ENCODE measurements around the gene ACTN1. TPM values are rescaled to one million over a fixed set of nuclear protein-coding genes. Genes with fewer than 3 reads are reported as not detected.

The ACTN1 gene
- total RNA-seq, 1 donor from 2014 or later: 130 TPM

- H3K36me3 Mint-ChIP-seq (ENCODE audit: low read depth, unreplicated experiment): peaks cover 36% of the 10 kb centered on the region
These were observed 90.9 kb downstream of the ACTN1 start for GRCh38 chr14:68888025-68888850.

DNA sequence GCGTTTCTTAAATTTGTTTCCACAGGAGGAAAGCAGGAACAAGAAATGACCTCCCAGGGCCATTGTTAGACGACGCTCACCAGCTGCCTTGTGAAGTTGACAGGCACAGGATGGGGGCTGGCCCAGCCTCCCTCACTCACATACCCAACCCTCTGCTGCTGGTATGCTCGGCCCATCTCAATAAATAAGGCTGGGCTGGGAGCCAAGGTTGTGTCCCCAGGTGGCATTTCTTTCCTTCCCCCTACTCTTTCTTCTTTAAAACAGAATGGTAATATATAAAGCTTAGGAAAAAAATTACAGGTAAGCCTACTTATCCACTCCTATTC, 93.0 kb downstream of the ACTN1 start:
- Mint-ChIP-seq H3K27ac (ENCODE audit: unreplicated experiment) (no peak overlapping the region), H3K36me3 (ENCODE audit: low read depth, unreplicated experiment) (peaks cover 34% of the 10 kb centered on the region), H3K4me1 (ENCODE audit: unreplicated experiment) (peaks cover 8% of the 10 kb centered on the region), H3K27me3 (ENCODE audit: unreplicated experiment) (peaks cover 5% of the 10 kb centered on the region), H3K9me3 (ENCODE audit: unreplicated experiment) (no peaks in the 10 kb centered on the region), H3K4me3 (ENCODE audit: unreplicated experiment) (no peak overlapping the region)
- no peak for DNase-seq (ENCODE audit: low spot score)
- TF ChIP-seq, protein P1, sequence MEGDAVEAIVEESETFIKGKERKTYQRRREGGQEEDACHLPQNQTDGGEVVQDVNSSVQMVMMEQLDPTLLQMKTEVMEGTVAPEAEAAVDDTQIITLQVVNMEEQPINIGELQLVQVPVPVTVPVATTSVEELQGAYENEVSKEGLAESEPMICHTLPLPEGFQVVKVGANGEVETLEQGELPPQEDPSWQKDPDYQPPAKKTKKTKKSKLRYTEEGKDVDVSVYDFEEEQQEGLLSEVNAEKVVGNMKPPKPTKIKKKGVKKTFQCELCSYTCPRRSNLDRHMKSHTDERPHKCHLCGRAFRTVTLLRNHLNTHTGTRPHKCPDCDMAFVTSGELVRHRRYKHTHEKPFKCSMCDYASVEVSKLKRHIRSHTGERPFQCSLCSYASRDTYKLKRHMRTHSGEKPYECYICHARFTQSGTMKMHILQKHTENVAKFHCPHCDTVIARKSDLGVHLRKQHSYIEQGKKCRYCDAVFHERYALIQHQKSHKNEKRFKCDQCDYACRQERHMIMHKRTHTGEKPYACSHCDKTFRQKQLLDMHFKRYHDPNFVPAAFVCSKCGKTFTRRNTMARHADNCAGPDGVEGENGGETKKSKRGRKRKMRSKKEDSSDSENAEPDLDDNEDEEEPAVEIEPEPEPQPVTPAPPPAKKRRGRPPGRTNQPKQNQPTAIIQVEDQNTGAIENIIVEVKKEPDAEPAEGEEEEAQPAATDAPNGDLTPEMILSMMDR (IDR thresholded peaks at IDR 0.05; ENCODE audit: unreplicated experiment): no peak

More at GRCh38 chr14:68888025-68888850, 90.9 kb downstream of the ACTN1 start:
- H3K27me3 Mint-ChIP-seq (ENCODE audit: unreplicated experiment): peaks cover 2% of the 10 kb centered on the region
- no peaks in the 10 kb centered on the region for H3K9me3 Mint-ChIP-seq (ENCODE audit: unreplicated experiment)
- TF ChIP-seq, protein P1 (IDR thresholded peaks at IDR 0.05; ENCODE audit: unreplicated experiment): no peak
- no peak overlapping the region for H3K4me3 Mint-ChIP-seq (ENCODE audit: unreplicated experiment)
- no peak for DNase-seq (ENCODE audit: low spot score)
- no peaks in the 10 kb centered on the region for H3K4me1 Mint-ChIP-seq (ENCODE audit: unreplicated experiment)
- no peak overlapping the region for H3K27ac Mint-ChIP-seq (ENCODE audit: unreplicated experiment)

- TF ChIP-seq, protein P1 (IDR thresholded peaks at IDR 0.05; ENCODE audit: unreplicated experiment): no peak
- Mint-ChIP-seq H3K27ac (ENCODE audit: unreplicated experiment) (no peak overlapping the region), H3K4me1 (ENCODE audit: unreplicated experiment) (peaks cover 8% of the 10 kb centered on the region), H3K36me3 (ENCODE audit: low read depth, unreplicated experiment) (peaks cover 36% of the 10 kb centered on the region), H3K9me3 (ENCODE audit: unreplicated experiment) (no peaks in the 10 kb centered on the region), H3K27me3 (ENCODE audit: unreplicated experiment) (peaks cover 9% of the 10 kb centered on the region), H3K4me3 (ENCODE audit: unreplicated experiment) (no peak overlapping the region)
- no peak for DNase-seq (ENCODE audit: low spot score)
These were observed 93.6 kb downstream of the ACTN1 start for GRCh38 chr14:68885226-68886108.

DNA sequence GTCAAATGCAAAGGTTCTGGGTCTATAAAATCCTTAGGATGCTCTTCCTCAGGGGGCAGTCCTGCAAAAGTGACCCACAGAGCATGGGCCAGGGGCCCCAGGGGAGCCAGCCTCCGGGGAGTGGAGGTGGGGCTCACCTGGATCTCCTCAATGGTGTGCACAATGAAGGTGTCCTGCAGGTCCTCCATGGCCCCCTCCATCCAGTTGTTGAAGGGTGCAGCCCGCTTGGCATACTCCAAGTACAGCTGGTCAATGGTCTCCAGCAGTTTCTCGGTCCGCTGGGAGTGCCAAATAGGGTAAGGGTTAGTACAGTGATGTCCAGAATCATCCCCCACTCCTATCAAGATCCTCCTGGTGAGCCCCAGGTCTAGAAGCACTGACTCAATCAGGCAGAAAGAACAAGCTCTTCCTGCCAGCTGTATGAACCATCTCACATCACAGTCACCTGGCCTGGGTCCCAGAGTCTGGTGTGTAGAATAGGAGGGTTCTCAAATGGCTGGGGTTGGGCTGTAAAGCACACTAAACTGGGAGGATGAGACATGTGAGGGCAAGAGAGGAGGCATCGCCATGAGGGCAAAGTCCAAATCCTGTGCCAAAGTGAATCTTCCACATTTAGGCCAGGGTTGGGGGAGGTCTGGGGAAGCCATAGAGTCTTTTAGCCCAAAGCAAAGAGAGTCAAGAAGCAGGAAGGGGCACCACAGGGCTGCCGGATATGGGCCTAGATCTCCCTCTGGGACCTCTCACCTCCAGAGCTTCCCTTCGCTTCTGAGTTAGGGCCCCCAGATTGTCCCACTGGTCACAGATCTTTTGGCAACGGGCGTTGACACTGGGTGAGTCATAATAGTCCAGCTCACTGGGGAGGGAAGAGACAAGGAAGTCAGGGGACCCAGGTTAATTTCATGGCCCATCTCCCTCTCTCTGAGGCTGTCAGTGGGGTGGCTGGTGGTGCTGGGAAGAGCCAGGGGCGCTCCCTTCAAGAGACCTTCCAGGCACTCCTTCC, 94.8 kb downstream of the ACTN1 start:
- no peak overlapping the region for H3K4me3 Mint-ChIP-seq (ENCODE audit: unreplicated experiment)
- peaks cover 8% of the 10 kb centered on the region for H3K4me1 Mint-ChIP-seq (ENCODE audit: unreplicated experiment)
- H3K27me3 Mint-ChIP-seq (ENCODE audit: unreplicated experiment): peaks cover 11% of the 10 kb centered on the region
- peaks cover 37% of the 10 kb centered on the region for H3K36me3 Mint-ChIP-seq (ENCODE audit: low read depth, unreplicated experiment)
- H3K27ac Mint-ChIP-seq (ENCODE audit: unreplicated experiment): no peak overlapping the region
- TF ChIP-seq, protein P1 (IDR thresholded peaks at IDR 0.05; ENCODE audit: unreplicated experiment): no peak
- H3K9me3 Mint-ChIP-seq (ENCODE audit: unreplicated experiment): no peaks in the 10 kb centered on the region
- no peak for DNase-seq (ENCODE audit: low spot score)
